ENCODE data around the gene SMC2. TPM values are rescaled to one million over a fixed set of nuclear protein-coding genes. Genes with fewer than 3 reads are reported as not detected.

SMC2 gene
- polyA plus RNA-seq, 4 donors, result 1.6 to 18.4 (median 6.0) TPM

DNA sequence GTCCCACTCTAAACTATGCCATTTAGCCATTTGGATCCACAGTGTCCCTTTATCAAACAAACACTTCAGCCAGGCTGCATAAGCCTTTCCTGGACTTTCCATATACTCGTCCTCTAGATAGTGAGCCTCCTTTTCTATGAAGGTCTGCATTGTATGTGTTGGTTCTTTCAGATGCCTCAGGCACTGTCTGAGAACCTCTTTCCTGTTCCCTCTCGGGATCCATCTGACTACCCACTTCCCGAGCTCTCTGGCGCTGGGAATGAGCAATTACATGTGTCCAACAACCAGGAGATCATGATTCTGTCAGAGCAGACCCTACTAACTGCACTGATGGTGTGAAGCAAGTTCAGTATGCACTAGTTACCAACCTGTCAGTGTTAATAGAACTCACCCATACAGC lies 14.2 kb downstream of the SMC2 start:
- H3K4me1 ChIP-seq (ENCODE audit: control insufficient read depth in 3 of 3, insufficient read depth in 2 of 3, low read depth in 1 of 3, low read length in 2 of 3), result no peaks in the 10 kb centered on the region
- H3K27me3 ChIP-seq (ENCODE audit: control insufficient read depth in 3 of 3, insufficient read depth in 3 of 3, low read length in 3 of 3), result no peaks in the 10 kb centered on the region
- H3K9me3 ChIP-seq (ENCODE audit: control insufficient read depth in 2 of 2, insufficient read depth in 1 of 2, low read depth in 1 of 2, low read length in 1 of 2), result no peaks in the 10 kb centered on the region
- 91 to 98% (median 95%) methylated on average over 4 of the region's 4 CpGs for WGBS, 3 donors
- H3K27ac ChIP-seq (ENCODE audit: low read depth in 1 of 3, low read length in 2 of 3), result no peak overlapping the region
- FAIRE-seq (no peak), DNase-seq (no peak)
- no peak overlapping the region for H3K4me3 ChIP-seq (ENCODE audit: low read depth in 1 of 3, low read length in 3 of 3)
- peaks cover 4 to 11% (median 10%) of the 10 kb centered on the region in 3 donors for H3K36me3 ChIP-seq (ENCODE audit: control insufficient read depth in 3 of 3, insufficient read depth in 2 of 3, low read depth in 1 of 3, low read length in 3 of 3)

- no peaks in the 10 kb centered on the region for H3K27me3 ChIP-seq (ENCODE audit: control insufficient read depth in 3 of 3, insufficient read depth in 3 of 3, low read length in 3 of 3)
- H3K36me3 ChIP-seq (ENCODE audit: control insufficient read depth in 3 of 3, insufficient read depth in 2 of 3, low read depth in 1 of 3, low read length in 3 of 3), result peaks cover 3 to 11% (median 6%) of the 10 kb centered on the region in 3 donors
Measured at GRCh38 chr9:104110509-104110908, 16.4 kb downstream of the SMC2 start.

GRCh38 chr9:104118916-104119315 lies 24.8 kb downstream of the SMC2 start:
- Histone ChIP-seq H3K9me3 (ENCODE audit: control insufficient read depth in 2 of 2, insufficient read depth in 1 of 2, low read depth in 1 of 2, low read length in 1 of 2) (no peaks in the 10 kb centered on the region), H3K27ac (ENCODE audit: low read depth in 1 of 3, low read length in 2 of 3) (no peak overlapping the region), H3K4me1 (ENCODE audit: control insufficient read depth in 3 of 3, insufficient read depth in 2 of 3, low read depth in 1 of 3, low read length in 2 of 3) (no peaks in the 10 kb centered on the region), H3K36me3 (ENCODE audit: control insufficient read depth in 3 of 3, insufficient read depth in 2 of 3, low read depth in 1 of 3, low read length in 3 of 3) (peaks cover 0 to 4% (median 4%) of the 10 kb centered on the region in 3 donors), H3K4me3 (ENCODE audit: low read depth in 1 of 3, low read length in 3 of 3) (no peak overlapping the region), H3K27me3 (ENCODE audit: control insufficient read depth in 3 of 3, insufficient read depth in 3 of 3, low read length in 3 of 3) (no peaks in the 10 kb centered on the region)
- DNase-seq (no peak), FAIRE-seq (no peak)
- 82 to 87% (median 83%) methylated on average over 6 of the region's 6 CpGs for WGBS, 3 donors

More at GRCh38 chr9:104110509-104110908, 16.4 kb downstream of the SMC2 start:
- no peaks in the 10 kb centered on the region for H3K9me3 ChIP-seq (ENCODE audit: control insufficient read depth in 2 of 2, insufficient read depth in 1 of 2, low read depth in 1 of 2, low read length in 1 of 2)
- DNase-seq (no peak), FAIRE-seq (no peak)
- WGBS, 3 donors, result 98 to 100% (median 98%) methylated on average over 2 of the region's 2 CpGs
- no peak overlapping the region for H3K4me3 ChIP-seq (ENCODE audit: low read depth in 1 of 3, low read length in 3 of 3)
- H3K4me1 ChIP-seq (ENCODE audit: control insufficient read depth in 3 of 3, insufficient read depth in 2 of 3, low read depth in 1 of 3, low read length in 2 of 3), result no peaks in the 10 kb centered on the region
- H3K27ac ChIP-seq (ENCODE audit: low read depth in 1 of 3, low read length in 2 of 3), result no peak overlapping the region

DNA sequence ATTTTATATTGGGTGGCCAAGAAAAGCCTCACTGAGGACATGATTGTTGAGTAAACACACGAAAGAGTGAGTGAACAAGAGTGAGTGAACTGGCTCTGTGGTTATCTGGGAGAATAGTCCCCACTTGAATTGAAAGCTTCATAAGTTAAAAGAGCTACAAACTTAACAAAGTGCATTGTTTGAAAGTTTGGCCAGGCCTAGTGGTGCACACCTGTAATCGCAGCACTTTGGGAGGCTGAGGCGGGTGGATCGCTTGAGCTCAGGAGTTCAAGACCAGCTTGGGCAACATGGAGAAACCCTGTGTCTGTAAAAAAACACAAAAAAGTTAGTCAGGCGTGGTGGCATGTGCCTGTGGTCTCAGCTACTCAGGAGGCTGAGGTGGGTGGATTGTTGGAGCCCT lies 26.9 kb downstream of the SMC2 start:
- H3K27me3 ChIP-seq (ENCODE audit: control insufficient read depth in 3 of 3, insufficient read depth in 3 of 3, low read length in 3 of 3), result no peaks in the 10 kb centered on the region
- 94 to 97% (median 97%) methylated on average over 5 of the region's 5 CpGs for WGBS, 3 donors
- H3K4me3 ChIP-seq (ENCODE audit: low read depth in 1 of 3, low read length in 3 of 3), result no peak overlapping the region
- DNase-seq, result no peak
- H3K4me1 ChIP-seq (ENCODE audit: control insufficient read depth in 3 of 3, insufficient read depth in 2 of 3, low read depth in 1 of 3, low read length in 2 of 3), result no peaks in the 10 kb centered on the region
- no peak for FAIRE-seq
- peaks cover 0 to 3% (median 3%) of the 10 kb centered on the region in 3 donors for H3K36me3 ChIP-seq (ENCODE audit: control insufficient read depth in 3 of 3, insufficient read depth in 2 of 3, low read depth in 1 of 3, low read length in 3 of 3)
- no peaks in the 10 kb centered on the region for H3K9me3 ChIP-seq (ENCODE audit: control insufficient read depth in 2 of 2, insufficient read depth in 1 of 2, low read depth in 1 of 2, low read length in 1 of 2)
- H3K27ac ChIP-seq (ENCODE audit: low read depth in 1 of 3, low read length in 2 of 3), result no peak overlapping the region

- Histone ChIP-seq H3K27me3 (ENCODE audit: control insufficient read depth in 3 of 3, insufficient read depth in 3 of 3, low read length in 3 of 3) (no peaks in the 10 kb centered on the region), H3K9me3 (ENCODE audit: control insufficient read depth in 2 of 2, insufficient read depth in 1 of 2, low read depth in 1 of 2, low read length in 1 of 2) (no peaks in the 10 kb centered on the region), H3K4me3 (ENCODE audit: low read depth in 1 of 3, low read length in 3 of 3) (no peak overlapping the region), H3K4me1 (ENCODE audit: control insufficient read depth in 3 of 3, insufficient read depth in 2 of 3, low read depth in 1 of 3, low read length in 2 of 3) (no peaks in the 10 kb centered on the region), H3K36me3 (ENCODE audit: control insufficient read depth in 3 of 3, insufficient read depth in 2 of 3, low read depth in 1 of 3, low read length in 3 of 3) (peaks cover 2 to 5% (median 4%) of the 10 kb centered on the region in 3 donors), H3K27ac (ENCODE audit: low read depth in 1 of 3, low read length in 2 of 3) (no peak overlapping the region)
- 63 to 90% (median 76%) methylated on average over 3 of the region's 3 CpGs for WGBS, 3 donors
- FAIRE-seq (no peak), DNase-seq (no peak)
Measured at GRCh38 chr9:104138243-104138868, 44.2 kb downstream of the SMC2 start.

GRCh38 chr9:104142799-104143549 lies 48.9 kb downstream of the SMC2 start:
- no peak overlapping the region for H3K27ac ChIP-seq (ENCODE audit: low read depth in 1 of 3, low read length in 2 of 3)
- no peaks in the 10 kb centered on the region for H3K36me3 ChIP-seq (ENCODE audit: control insufficient read depth in 3 of 3, insufficient read depth in 2 of 3, low read depth in 1 of 3, low read length in 3 of 3)
- H3K4me3 ChIP-seq (ENCODE audit: low read depth in 1 of 3, low read length in 3 of 3), result no peak overlapping the region
- H3K4me1 ChIP-seq (ENCODE audit: control insufficient read depth in 3 of 3, insufficient read depth in 2 of 3, low read depth in 1 of 3, low read length in 2 of 3), result no peaks in the 10 kb centered on the region
- DNase-seq (no peak), FAIRE-seq (no peak)
- no peaks in the 10 kb centered on the region for H3K9me3 ChIP-seq (ENCODE audit: control insufficient read depth in 2 of 2, insufficient read depth in 1 of 2, low read depth in 1 of 2, low read length in 1 of 2)
- 93 to 98% (median 95%) methylated on average over 3 of the region's 3 CpGs for WGBS, 3 donors
- H3K27me3 ChIP-seq (ENCODE audit: control insufficient read depth in 3 of 3, insufficient read depth in 3 of 3, low read length in 3 of 3), result no peaks in the 10 kb centered on the region

DNA sequence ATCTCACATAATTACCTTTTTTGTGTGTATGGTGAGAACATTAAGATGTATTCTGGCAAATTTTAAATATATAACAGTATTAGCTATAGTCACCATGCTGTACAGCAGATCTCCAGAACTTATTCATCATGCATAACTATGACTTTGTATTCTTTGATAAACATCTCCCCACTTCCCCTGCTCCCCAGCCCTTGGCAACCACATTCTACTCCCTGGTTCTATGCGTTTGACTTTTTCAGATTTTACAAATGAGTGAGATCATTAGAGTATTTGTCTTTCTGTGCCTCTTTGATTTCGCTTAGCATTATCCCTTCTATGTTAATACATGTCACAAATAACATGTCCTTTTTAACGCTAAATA lies 49.4 kb downstream of the SMC2 start:
- H3K36me3 ChIP-seq (ENCODE audit: control insufficient read depth in 3 of 3, insufficient read depth in 2 of 3, low read depth in 1 of 3, low read length in 3 of 3), result no peaks in the 10 kb centered on the region
- WGBS, 3 donors, result 84 to 94% (median 88%) methylated on average over 3 of the region's 3 CpGs
- H3K4me3 ChIP-seq (ENCODE audit: low read depth in 1 of 3, low read length in 3 of 3), result no peak overlapping the region
- H3K9me3 ChIP-seq (ENCODE audit: control insufficient read depth in 2 of 2, insufficient read depth in 1 of 2, low read depth in 1 of 2, low read length in 1 of 2), result no peaks in the 10 kb centered on the region
- H3K27ac ChIP-seq (ENCODE audit: low read depth in 1 of 3, low read length in 2 of 3), result no peak overlapping the region
- no peaks in the 10 kb centered on the region for H3K27me3 ChIP-seq (ENCODE audit: control insufficient read depth in 3 of 3, insufficient read depth in 3 of 3, low read length in 3 of 3)
- H3K4me1 ChIP-seq (ENCODE audit: control insufficient read depth in 3 of 3, insufficient read depth in 2 of 3, low read depth in 1 of 3, low read length in 2 of 3), result no peaks in the 10 kb centered on the region
- DNase-seq (no peak), FAIRE-seq (no peak)

- no peaks in the 10 kb centered on the region for H3K9me3 ChIP-seq (ENCODE audit: control insufficient read depth in 2 of 2, insufficient read depth in 1 of 2, low read depth in 1 of 2, low read length in 1 of 2)
- H3K27me3 ChIP-seq (ENCODE audit: control insufficient read depth in 3 of 3, insufficient read depth in 3 of 3, low read length in 3 of 3), result no peaks in the 10 kb centered on the region
- FAIRE-seq (no peak), DNase-seq (no peak)
- H3K4me1 ChIP-seq (ENCODE audit: control insufficient read depth in 3 of 3, insufficient read depth in 2 of 3, low read depth in 1 of 3, low read length in 2 of 3), result no peaks in the 10 kb centered on the region
- no peak overlapping the region for H3K4me3 ChIP-seq (ENCODE audit: low read depth in 1 of 3, low read length in 3 of 3)
- WGBS, 3 donors, result 97 to 100% (median 100%) methylated on average over 1 of the region's 1 CpG
- no peak overlapping the region for H3K27ac ChIP-seq (ENCODE audit: low read depth in 1 of 3, low read length in 2 of 3)
- H3K36me3 ChIP-seq (ENCODE audit: control insufficient read depth in 3 of 3, insufficient read depth in 2 of 3, low read depth in 1 of 3, low read length in 3 of 3), result no peaks in the 10 kb centered on the region
Measured at GRCh38 chr9:104144336-104144735, 50.2 kb downstream of the SMC2 start.

All from small intestine (tissue), 7 donors.